ENCODE results near the gene TFCP2.

TFCP2 gene

DNA sequence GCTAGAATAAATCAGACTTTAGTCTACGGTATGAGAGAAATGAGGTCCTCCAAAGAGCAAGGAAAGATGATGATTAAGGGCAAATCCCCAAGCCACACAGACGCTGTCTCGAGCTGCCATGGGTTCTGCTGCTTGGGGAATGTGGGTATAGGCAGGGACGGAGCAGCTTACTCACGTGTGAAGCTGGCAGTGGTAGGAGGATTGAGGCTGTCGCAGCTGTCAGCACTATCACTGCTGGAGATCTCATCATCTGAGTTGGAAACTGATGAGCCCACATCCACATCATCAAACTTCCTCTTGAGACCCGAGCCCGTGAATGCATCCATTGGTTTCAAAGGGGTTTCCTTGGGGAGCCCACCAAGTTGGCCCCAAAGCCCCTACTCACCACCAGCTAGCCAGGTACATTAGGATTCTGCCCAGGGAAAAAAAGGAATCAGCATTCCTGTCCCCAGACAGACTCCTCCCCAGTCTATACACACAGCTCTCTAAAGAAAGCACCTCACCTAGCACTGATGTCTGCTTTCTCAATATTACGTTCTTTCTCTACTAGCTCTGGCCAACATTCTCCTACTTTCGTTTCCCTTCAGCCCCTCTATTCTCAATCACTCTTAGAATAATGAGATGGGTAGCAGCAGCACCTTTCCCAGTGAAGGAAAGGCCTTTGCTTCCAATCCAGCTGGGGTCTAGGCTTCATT, 96.6 kb downstream of the TFCP2 start:
- no peak overlapping the region for H2BK5ac ChIP-seq (ENCODE audit: low read length)
- no peak overlapping the region for H3K4me3 ChIP-seq (ENCODE audit: low read length)
- no peak overlapping the region for H2BK120ac ChIP-seq (ENCODE audit: low read depth, low read length)
- H2AK5ac ChIP-seq (ENCODE audit: low read length) = no peak overlapping the region
- H3K4ac ChIP-seq (ENCODE audit: low read depth, low read length) = no peak overlapping the region
- no peak overlapping the region for H2BK15ac ChIP-seq (replicated peaks; ENCODE audit: low read depth)
- no peak overlapping the region for H3K18ac ChIP-seq (ENCODE audit: low read length)
- H4K8ac ChIP-seq (ENCODE audit: low read depth, low read length) = no peak overlapping the region
- H3K36me3 ChIP-seq (ENCODE audit: control insufficient read depth, insufficient read depth, low read length) = peaks cover 5% of the 10 kb centered on the region
- DNase-seq = no peak
- H3K4me2 ChIP-seq (ENCODE audit: low read length) = no peak overlapping the region
- H3K27me3 ChIP-seq (ENCODE audit: insufficient read depth, low read length, poor library complexity) = no peaks in the 10 kb centered on the region
- H3K23ac ChIP-seq (ENCODE audit: low read length) = no peak overlapping the region
- peaks cover 28% of the 10 kb centered on the region for H3K79me2 ChIP-seq (ENCODE audit: control insufficient read depth, insufficient read depth, low read length)
- H3K79me1 ChIP-seq (ENCODE audit: low read length) = peaks cover 14% of the 10 kb centered on the region
- H3K4me1 ChIP-seq (ENCODE audit: control insufficient read depth, low read depth, low read length) = no peaks in the 10 kb centered on the region
- no peak overlapping the region for H4K5ac ChIP-seq (ENCODE audit: low read length)
- WGBS (ENCODE audit: extremely low coverage, insufficient coverage, low lambda C conversion rate) = no CpG with 5 or more reads among the region's 10 CpGs
- H3K9ac ChIP-seq (ENCODE audit: low read length) = no peak overlapping the region
- peak overlapping the region; percentile 7 for H3K56ac ChIP-seq (ENCODE audit: low read length)
- H3K27ac ChIP-seq (ENCODE audit: low read depth, low read length) = no peak overlapping the region

DNA sequence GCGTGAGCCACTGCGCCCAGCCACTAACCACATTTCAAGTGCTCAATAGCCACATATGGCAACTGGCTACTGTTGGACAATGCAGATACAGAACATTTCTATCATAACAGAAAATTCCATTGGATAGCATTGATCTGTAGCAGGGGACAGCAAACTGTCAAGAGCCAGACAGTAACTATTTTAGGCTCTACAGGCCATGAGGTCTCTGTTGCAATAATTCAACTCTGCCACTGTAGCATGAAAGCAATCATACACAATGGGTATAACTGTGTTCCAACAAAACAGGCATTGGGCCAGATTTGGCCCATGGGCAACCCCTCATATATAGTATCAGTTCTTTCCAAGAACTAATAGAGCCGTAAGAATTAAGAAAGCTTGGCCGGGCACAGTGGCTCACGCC, 97.5 kb downstream of the TFCP2 start:
- no peak overlapping the region for H2BK15ac ChIP-seq (replicated peaks; ENCODE audit: low read depth)
- H2BK5ac ChIP-seq (ENCODE audit: low read length) = no peak overlapping the region
- H3K27me3 ChIP-seq (ENCODE audit: insufficient read depth, low read length, poor library complexity) = no peaks in the 10 kb centered on the region
- H3K56ac ChIP-seq (ENCODE audit: low read length) = no peak overlapping the region
- H3K4me2 ChIP-seq (ENCODE audit: low read length) = no peak overlapping the region
- H4K8ac ChIP-seq (ENCODE audit: low read depth, low read length) = no peak overlapping the region
- peaks cover 5% of the 10 kb centered on the region for H3K36me3 ChIP-seq (ENCODE audit: control insufficient read depth, insufficient read depth, low read length)
- H3K27ac ChIP-seq (ENCODE audit: low read depth, low read length) = no peak overlapping the region
- no peak overlapping the region for H2BK120ac ChIP-seq (ENCODE audit: low read depth, low read length)
- no peak overlapping the region for H3K23ac ChIP-seq (ENCODE audit: low read length)
- H3K79me1 ChIP-seq (ENCODE audit: low read length) = peaks cover 14% of the 10 kb centered on the region
- H2AK5ac ChIP-seq (ENCODE audit: low read length) = no peak overlapping the region
- no CpG with 5 or more reads among the region's 5 CpGs for WGBS (ENCODE audit: extremely low coverage, insufficient coverage, low lambda C conversion rate)
- H3K18ac ChIP-seq (ENCODE audit: low read length) = no peak overlapping the region
- H3K4me1 ChIP-seq (ENCODE audit: control insufficient read depth, low read depth, low read length) = no peaks in the 10 kb centered on the region
- DNase-seq = no peak
- no peak overlapping the region for H4K5ac ChIP-seq (ENCODE audit: low read length)
- no peak overlapping the region for H3K9ac ChIP-seq (ENCODE audit: low read length)
- H3K79me2 ChIP-seq (ENCODE audit: control insufficient read depth, insufficient read depth, low read length) = peaks cover 23% of the 10 kb centered on the region
- H3K4ac ChIP-seq (ENCODE audit: low read depth, low read length) = no peak overlapping the region
- no peak overlapping the region for H3K4me3 ChIP-seq (ENCODE audit: low read length)

DNA sequence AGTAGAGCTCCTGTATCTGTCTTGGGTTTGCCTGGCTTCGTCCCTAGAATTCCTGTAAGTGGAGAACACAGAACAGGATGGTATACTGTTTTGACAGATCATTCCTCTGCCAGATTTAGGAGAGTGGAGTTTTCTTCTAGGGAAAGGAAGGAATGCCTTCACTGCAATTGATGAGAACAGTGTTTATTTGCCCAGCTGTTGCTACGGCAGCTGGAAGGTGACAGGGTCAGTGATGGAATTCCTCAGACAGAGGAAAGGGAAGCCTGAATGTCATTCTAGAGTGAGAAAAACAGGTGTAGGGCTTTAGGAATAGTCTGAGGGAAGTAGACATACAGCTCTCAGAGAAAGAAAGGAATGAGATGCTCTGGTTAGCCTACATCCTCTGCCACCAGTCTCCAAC, 101.3 kb downstream of the TFCP2 start:
- no peak overlapping the region for H3K4me3 ChIP-seq (ENCODE audit: low read length)
- peaks cover 8% of the 10 kb centered on the region for H3K79me2 ChIP-seq (ENCODE audit: control insufficient read depth, insufficient read depth, low read length)
- H3K18ac ChIP-seq (ENCODE audit: low read length) = no peak overlapping the region
- H3K79me1 ChIP-seq (ENCODE audit: low read length) = peaks cover 9% of the 10 kb centered on the region
- H2BK15ac ChIP-seq (replicated peaks; ENCODE audit: low read depth) = no peak overlapping the region
- WGBS (ENCODE audit: extremely low coverage, insufficient coverage, low lambda C conversion rate) = no CpG with 5 or more reads among the region's 2 CpGs
- H3K4me1 ChIP-seq (ENCODE audit: control insufficient read depth, low read depth, low read length) = no peaks in the 10 kb centered on the region
- H3K9ac ChIP-seq (ENCODE audit: low read length) = no peak overlapping the region
- DNase-seq = peak; percentile 41
- peaks cover 9% of the 10 kb centered on the region for H3K36me3 ChIP-seq (ENCODE audit: control insufficient read depth, insufficient read depth, low read length)
- no peak overlapping the region for H2BK5ac ChIP-seq (ENCODE audit: low read length)
- H3K4ac ChIP-seq (ENCODE audit: low read depth, low read length) = no peak overlapping the region
- no peaks in the 10 kb centered on the region for H3K27me3 ChIP-seq (ENCODE audit: insufficient read depth, low read length, poor library complexity)
- H3K4me2 ChIP-seq (ENCODE audit: low read length) = no peak overlapping the region
- H3K56ac ChIP-seq (ENCODE audit: low read length) = no peak overlapping the region
- H3K27ac ChIP-seq (ENCODE audit: low read depth, low read length) = no peak overlapping the region
- no peak overlapping the region for H2BK120ac ChIP-seq (ENCODE audit: low read depth, low read length)
- H3K23ac ChIP-seq (ENCODE audit: low read length) = no peak overlapping the region
- H4K5ac ChIP-seq (ENCODE audit: low read length) = no peak overlapping the region
- no peak overlapping the region for H4K8ac ChIP-seq (ENCODE audit: low read depth, low read length)
- H2AK5ac ChIP-seq (ENCODE audit: low read length) = no peak overlapping the region

DNA sequence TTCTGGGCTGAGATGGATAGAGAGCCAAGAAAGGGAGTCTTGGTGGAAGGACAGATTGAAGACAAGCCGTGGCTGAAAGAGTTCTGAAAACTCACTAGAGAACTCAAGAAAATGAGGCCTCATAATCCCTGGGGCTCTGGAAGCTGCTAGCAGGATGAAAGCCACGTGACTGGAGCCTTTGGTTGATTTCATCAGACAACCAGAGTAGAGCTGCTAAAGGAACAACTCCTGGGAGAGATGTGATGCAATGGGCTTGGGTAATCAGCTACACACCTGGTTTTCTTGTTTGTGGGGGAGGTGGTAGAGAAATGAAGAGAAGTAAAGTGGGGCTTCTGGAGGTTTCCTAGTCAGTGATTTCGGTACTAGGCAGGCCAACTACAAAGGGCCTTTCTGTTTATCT, 102.9 kb downstream of the TFCP2 start:
- Histone ChIP-seq H3K79me2 (ENCODE audit: control insufficient read depth, insufficient read depth, low read length) (no peaks in the 10 kb centered on the region), H3K18ac (ENCODE audit: low read length) (no peak overlapping the region), H3K79me1 (ENCODE audit: low read length) (no peaks in the 10 kb centered on the region), H4K8ac (ENCODE audit: low read depth, low read length) (no peak overlapping the region), H3K27me3 (ENCODE audit: insufficient read depth, low read length, poor library complexity) (no peaks in the 10 kb centered on the region), H3K4me1 (ENCODE audit: control insufficient read depth, low read depth, low read length) (no peaks in the 10 kb centered on the region), H3K23ac (ENCODE audit: low read length) (no peak overlapping the region), H2AK5ac (ENCODE audit: low read length) (no peak overlapping the region), H3K27ac (ENCODE audit: low read depth, low read length) (no peak overlapping the region), H2BK5ac (ENCODE audit: low read length) (no peak overlapping the region), H3K4me2 (ENCODE audit: low read length) (no peak overlapping the region), H3K56ac (ENCODE audit: low read length) (no peak overlapping the region), H3K4ac (ENCODE audit: low read depth, low read length) (no peak overlapping the region), H2BK120ac (ENCODE audit: low read depth, low read length) (no peak overlapping the region), H3K4me3 (ENCODE audit: low read length) (no peak overlapping the region), H4K5ac (ENCODE audit: low read length) (no peak overlapping the region), H3K36me3 (ENCODE audit: control insufficient read depth, insufficient read depth, low read length) (peaks cover 9% of the 10 kb centered on the region), H3K9ac (ENCODE audit: low read length) (no peak overlapping the region), H2BK15ac (replicated peaks; ENCODE audit: low read depth) (no peak overlapping the region)
- WGBS (ENCODE audit: extremely low coverage, insufficient coverage, low lambda C conversion rate) = no CpG with 5 or more reads among the region's 3 CpGs
- peak; percentile 45 for DNase-seq

DNA sequence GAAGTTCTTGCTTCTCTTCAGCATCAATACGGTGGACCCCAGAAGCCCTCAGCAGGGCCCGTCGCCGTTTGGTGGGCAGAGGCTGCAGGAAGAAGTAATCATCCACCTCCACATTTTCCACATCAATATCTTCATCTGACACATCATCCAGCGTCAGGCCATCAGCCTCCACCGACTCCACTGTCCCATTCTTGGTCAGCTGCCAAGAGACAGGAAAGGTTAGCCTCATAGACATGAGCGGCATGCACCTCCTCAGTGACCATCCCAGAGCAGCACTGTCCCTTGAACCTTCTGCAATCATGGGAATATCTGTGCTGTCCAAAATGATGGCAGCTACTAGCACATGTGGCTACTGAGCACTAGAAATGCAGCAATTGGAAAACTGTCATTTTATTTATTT, 105.2 kb downstream of the TFCP2 start:
- no peak overlapping the region for H3K9ac ChIP-seq (ENCODE audit: low read length)
- H3K23ac ChIP-seq (ENCODE audit: low read length) = no peak overlapping the region
- no peak overlapping the region for H3K4me2 ChIP-seq (ENCODE audit: low read length)
- H2BK5ac ChIP-seq (ENCODE audit: low read length) = no peak overlapping the region
- H3K56ac ChIP-seq (ENCODE audit: low read length) = no peak overlapping the region
- H3K79me2 ChIP-seq (ENCODE audit: control insufficient read depth, insufficient read depth, low read length) = no peaks in the 10 kb centered on the region
- H3K18ac ChIP-seq (ENCODE audit: low read length) = no peak overlapping the region
- no peak overlapping the region for H4K8ac ChIP-seq (ENCODE audit: low read depth, low read length)
- no peaks in the 10 kb centered on the region for H3K4me1 ChIP-seq (ENCODE audit: control insufficient read depth, low read depth, low read length)
- no peak overlapping the region for H3K4me3 ChIP-seq (ENCODE audit: low read length)
- no peak for DNase-seq
- no peak overlapping the region for H2AK5ac ChIP-seq (ENCODE audit: low read length)
- H2BK120ac ChIP-seq (ENCODE audit: low read depth, low read length) = no peak overlapping the region
- no peaks in the 10 kb centered on the region for H3K79me1 ChIP-seq (ENCODE audit: low read length)
- no peak overlapping the region for H2BK15ac ChIP-seq (replicated peaks; ENCODE audit: low read depth)
- H3K4ac ChIP-seq (ENCODE audit: low read depth, low read length) = no peak overlapping the region
- peaks cover 15% of the 10 kb centered on the region for H3K36me3 ChIP-seq (ENCODE audit: control insufficient read depth, insufficient read depth, low read length)
- no peaks in the 10 kb centered on the region for H3K27me3 ChIP-seq (ENCODE audit: insufficient read depth, low read length, poor library complexity)
- no peak overlapping the region for H4K5ac ChIP-seq (ENCODE audit: low read length)
- WGBS (ENCODE audit: extremely low coverage, insufficient coverage, low lambda C conversion rate) = no CpG with 5 or more reads among the region's 7 CpGs
- H3K27ac ChIP-seq (ENCODE audit: low read depth, low read length) = no peak overlapping the region

DNA sequence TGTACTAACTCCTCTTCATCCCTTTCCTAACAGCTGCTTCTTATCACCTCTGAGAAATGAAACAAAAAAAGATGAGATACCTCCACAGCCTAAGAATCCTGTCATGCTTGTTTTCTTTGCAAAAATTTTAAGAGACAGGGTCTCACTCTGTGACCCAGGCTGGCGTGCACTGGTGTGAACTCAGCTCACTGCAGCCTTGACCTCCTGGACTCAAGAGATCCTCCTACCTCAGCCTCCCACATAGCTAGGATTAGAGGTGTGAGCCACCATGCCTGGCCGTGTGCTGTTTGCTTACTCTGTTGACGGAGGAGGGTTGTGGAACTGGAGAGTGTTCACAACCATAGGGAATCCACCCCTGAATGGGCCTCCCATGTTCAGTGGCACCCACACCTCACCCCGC, 105.7 kb downstream of the TFCP2 start:
- Histone ChIP-seq H3K56ac (ENCODE audit: low read length) (no peak overlapping the region), H3K36me3 (ENCODE audit: control insufficient read depth, insufficient read depth, low read length) (peaks cover 15% of the 10 kb centered on the region), H3K79me1 (ENCODE audit: low read length) (no peaks in the 10 kb centered on the region), H3K9ac (ENCODE audit: low read length) (no peak overlapping the region), H3K4ac (ENCODE audit: low read depth, low read length) (no peak overlapping the region), H3K27me3 (ENCODE audit: insufficient read depth, low read length, poor library complexity) (no peaks in the 10 kb centered on the region), H3K23ac (ENCODE audit: low read length) (no peak overlapping the region), H3K18ac (ENCODE audit: low read length) (no peak overlapping the region), H2BK120ac (ENCODE audit: low read depth, low read length) (no peak overlapping the region), H4K8ac (ENCODE audit: low read depth, low read length) (no peak overlapping the region), H3K79me2 (ENCODE audit: control insufficient read depth, insufficient read depth, low read length) (no peaks in the 10 kb centered on the region), H3K27ac (ENCODE audit: low read depth, low read length) (no peak overlapping the region), H4K5ac (ENCODE audit: low read length) (no peak overlapping the region), H2BK5ac (ENCODE audit: low read length) (no peak overlapping the region), H3K4me2 (ENCODE audit: low read length) (no peak overlapping the region), H2AK5ac (ENCODE audit: low read length) (no peak overlapping the region), H2BK15ac (replicated peaks; ENCODE audit: low read depth) (no peak overlapping the region), H3K4me1 (ENCODE audit: control insufficient read depth, low read depth, low read length) (no peaks in the 10 kb centered on the region), H3K4me3 (ENCODE audit: low read length) (no peak overlapping the region)
- DNase-seq = no peak
- WGBS (ENCODE audit: extremely low coverage, insufficient coverage, low lambda C conversion rate) = no CpG with 5 or more reads among the region's 4 CpGs
